ENCODE results near the gene CACNA1C. TPM values are rescaled to one million over a fixed set of nuclear protein-coding genes. Genes with fewer than 3 reads are reported as not detected.

Gene CACNA1C
- total RNA-seq, 4 donors from 2014 or later = 5.2 to 12.9 (median 6.3) TPM

GRCh38 chr12:2552000-2552756 is 499.4 kb downstream of the CACNA1C start:
- no peaks in the 10 kb centered on the region for H3K4me1 ChIP-seq
- H3K27ac ChIP-seq = no peak overlapping the region
- TF ChIP-seq EP300 (IDR thresholded peaks at IDR 0.05) = no peak
- TF ChIP-seq CTCF (IDR thresholded peaks at IDR 0.05) = no peak
- 60 to 66% methylated on average over 10 of the region's 10 CpGs for WGBS, 2 donors
- no peak overlapping the region for H3K4me3 ChIP-seq
- H3K9me3 ChIP-seq = no peaks in the 10 kb centered on the region
- DNase-seq (ENCODE audit: low spot score in 2 of 2) = no peak
- H3K27me3 ChIP-seq = no peaks in the 10 kb centered on the region
- H3K36me3 ChIP-seq = peaks cover 0 to 6% (median 0%) of the 10 kb centered on the region in 3 donors

GRCh38 chr12:2553388-2554126 is 500.8 kb downstream of the CACNA1C start:
- TF ChIP-seq EP300 (IDR thresholded peaks at IDR 0.05) = no peak
- no peak for TF ChIP-seq POLR2A (IDR thresholded peaks at IDR 0.05)
- no peak for TF ChIP-seq CTCF (IDR thresholded peaks at IDR 0.05)
- peaks cover 0 to 6% (median 0%) of the 10 kb centered on the region in 3 donors for H3K36me3 ChIP-seq
- no peaks in the 10 kb centered on the region for H3K27me3 ChIP-seq
- H3K4me3 ChIP-seq = no peak overlapping the region
- WGBS, 2 donors = 72 to 83% methylated on average over 14 of the region's 14 CpGs
- no peaks in the 10 kb centered on the region for H3K9me3 ChIP-seq
- H3K27ac ChIP-seq = no peak overlapping the region
- no peak for DNase-seq (ENCODE audit: low spot score in 2 of 2)
- no peaks in the 10 kb centered on the region for H3K4me1 ChIP-seq

GRCh38 chr12:2555487-2556082 is 502.8 kb downstream of the CACNA1C start:
- Histone ChIP-seq H3K36me3 (peaks cover 0 to 6% (median 0%) of the 10 kb centered on the region in 3 donors), H3K27ac (no peak overlapping the region), H3K27me3 (no peaks in the 10 kb centered on the region), H3K4me1 (no peaks in the 10 kb centered on the region), H3K4me3 (no peak overlapping the region), H3K9me3 (no peaks in the 10 kb centered on the region)
- WGBS, 2 donors = 69 to 72% methylated on average over 19 of the region's 19 CpGs
- TF ChIP-seq CTCF (IDR thresholded peaks at IDR 0.05) (no peak), EP300 (IDR thresholded peaks at IDR 0.05) (no peak), POLR2A (IDR thresholded peaks at IDR 0.05) (no peak)
- DNase-seq (ENCODE audit: low spot score in 2 of 2) = no peak

- no peak overlapping the region for H3K4me3 ChIP-seq
- no peaks in the 10 kb centered on the region for H3K4me1 ChIP-seq
- H3K27ac ChIP-seq = no peak overlapping the region
- no peaks in the 10 kb centered on the region for H3K9me3 ChIP-seq
- no peaks in the 10 kb centered on the region for H3K27me3 ChIP-seq
- TF ChIP-seq POLR2A (IDR thresholded peaks at IDR 0.05) (no peak), CTCF (IDR thresholded peaks at IDR 0.05) (no peak), EP300 (IDR thresholded peaks at IDR 0.05) (no peak)
- WGBS, 2 donors = 56 to 72% methylated on average over 3 of the region's 3 CpGs
- no peak for DNase-seq (ENCODE audit: low spot score in 2 of 2)
- H3K36me3 ChIP-seq = peaks cover 0 to 6% (median 0%) of the 10 kb centered on the region in 3 donors
Observed at GRCh38 chr12:2557597-2557996, 504.8 kb downstream of the CACNA1C start.

- Histone ChIP-seq H3K27ac (no peak overlapping the region), H3K4me3 (no peak overlapping the region), H3K9me3 (no peaks in the 10 kb centered on the region), H3K4me1 (no peaks in the 10 kb centered on the region), H3K27me3 (no peaks in the 10 kb centered on the region), H3K36me3 (peaks cover 0 to 6% (median 0%) of the 10 kb centered on the region in 3 donors)
- DNase-seq (ENCODE audit: low spot score in 2 of 2) = no peak
- TF ChIP-seq EP300 (IDR thresholded peaks at IDR 0.05) = no peak
- TF ChIP-seq POLR2A (IDR thresholded peaks at IDR 0.05) = no peak
- 80 to 87% methylated on average over 6 of the region's 6 CpGs for WGBS, 2 donors
Observed at GRCh38 chr12:2559931-2560330, 507.1 kb downstream of the CACNA1C start.

Data from tibial nerve (tissue), 4 donors.